HG03521 (cell line): ENCODE measurements around the gene SPATA13.
"Not testable (repeated sequence)": the region's sequence is repeated elsewhere in the genome, so short reads cannot be mapped to it uniquely, and the experiment has no call there.

Experiments
- ATAC-seq: cut with Tn5 transposase; IDR thresholded peaks from one replicate; pipeline ENCODE4 v1.9.1; 2021; ENCODE audit warnings: mild to moderate bottlenecking, moderate library complexity; ENCODE audit not compliant: unreplicated experiment

SPATA13 gene

DNA sequence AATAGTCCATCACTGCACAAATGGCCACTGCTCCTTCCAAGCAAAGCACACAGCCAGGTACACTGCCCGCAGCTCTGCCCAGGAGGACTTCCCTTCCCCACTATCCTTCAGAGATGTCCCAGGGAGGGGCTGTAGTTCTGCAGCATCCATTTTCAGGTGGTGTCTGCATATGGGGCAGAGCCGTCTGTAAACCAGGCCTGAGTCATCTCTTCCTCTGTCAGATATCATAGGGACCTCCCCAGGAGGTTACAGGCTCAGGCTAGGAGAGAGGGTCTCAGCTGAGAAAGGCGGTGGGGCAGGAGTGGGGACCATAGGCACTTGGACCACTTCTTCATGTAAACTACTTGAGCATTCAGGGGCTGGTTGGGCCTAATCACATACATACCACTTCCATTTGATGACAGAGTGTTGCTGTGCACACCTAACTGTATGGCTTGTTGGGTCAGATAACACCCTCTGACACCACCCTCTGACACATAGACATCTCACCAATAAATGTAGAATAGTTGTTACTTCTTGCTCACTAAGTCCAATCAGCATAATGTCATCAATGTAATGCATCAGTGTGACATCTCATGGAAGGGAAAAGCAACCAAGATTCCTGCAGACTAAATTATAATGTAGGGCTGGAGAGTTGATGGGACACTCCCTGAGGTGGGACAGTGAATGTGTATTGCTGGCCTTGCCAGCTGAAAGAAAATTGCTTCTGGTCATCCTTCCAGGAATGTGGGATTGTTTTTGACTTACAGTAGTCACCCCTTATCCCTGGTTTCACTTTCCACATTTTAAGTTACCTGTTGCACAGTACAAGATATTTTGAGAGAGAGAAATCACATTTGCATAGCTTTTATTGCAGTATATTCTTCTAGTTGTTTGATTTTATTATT lies 189.5 kb downstream of the SPATA13 start:
- ATAC-seq = not testable (repeated sequence)

DNA sequence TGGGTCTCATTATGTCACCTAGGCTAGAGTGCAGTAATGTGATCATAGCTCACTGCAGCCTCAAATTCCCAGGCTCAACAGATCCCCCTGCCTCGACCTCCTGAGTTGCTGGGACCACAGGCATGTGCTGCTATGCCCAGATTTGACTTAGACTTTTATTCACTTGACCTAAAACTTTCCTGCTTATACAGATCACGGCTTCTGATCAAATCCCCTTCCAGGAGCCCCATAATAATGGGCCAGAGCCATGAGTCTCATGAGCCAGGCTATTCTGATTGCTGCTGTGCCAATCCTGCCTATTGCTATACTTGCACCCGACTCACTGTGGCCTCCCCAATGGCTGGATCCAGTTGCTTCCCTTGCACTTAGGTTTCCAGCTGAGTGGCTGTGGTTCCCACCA lies 190.9 kb downstream of the SPATA13 start:
- ATAC-seq = no peak

DNA sequence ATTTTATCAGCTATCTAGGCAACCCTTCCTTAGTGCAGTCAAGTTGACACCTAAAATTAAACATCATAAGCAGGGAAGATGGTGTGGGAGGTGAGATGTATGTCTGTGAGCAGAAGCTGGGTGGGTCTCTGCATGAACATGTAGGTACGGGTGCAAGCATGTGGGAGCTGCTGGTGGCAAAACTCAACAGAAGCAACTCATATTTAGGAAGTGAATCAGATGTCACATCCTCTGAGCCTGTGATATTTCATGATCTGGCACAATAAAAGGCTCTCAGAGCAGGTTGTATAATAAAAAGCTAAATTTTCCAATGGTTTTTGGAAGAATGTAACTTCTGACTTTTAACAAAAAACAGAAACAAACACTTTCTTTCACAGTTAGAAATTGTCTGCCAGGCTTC lies 193.2 kb downstream of the SPATA13 start:
- no peak for ATAC-seq

DNA sequence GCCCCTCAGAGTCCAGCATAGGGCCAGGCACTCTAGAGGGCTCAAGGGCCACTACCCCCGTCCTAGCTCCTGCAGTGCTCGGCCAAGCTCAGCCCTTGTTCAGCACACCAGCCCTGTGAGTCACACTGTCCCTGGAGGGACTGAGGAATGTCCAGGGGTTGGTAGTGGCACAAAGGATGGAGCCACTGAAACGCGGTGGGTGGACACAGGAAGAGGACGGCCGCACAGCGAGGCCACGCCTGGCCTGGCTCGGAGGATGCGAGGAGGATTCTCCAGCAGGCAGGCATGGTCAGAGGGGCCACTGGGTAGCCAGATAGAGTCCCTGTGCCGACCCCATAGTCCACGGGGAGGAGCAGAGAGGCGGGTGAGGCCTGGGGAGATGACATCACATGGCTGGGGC lies 194.6 kb downstream of the SPATA13 start:
- no peak for ATAC-seq

DNA sequence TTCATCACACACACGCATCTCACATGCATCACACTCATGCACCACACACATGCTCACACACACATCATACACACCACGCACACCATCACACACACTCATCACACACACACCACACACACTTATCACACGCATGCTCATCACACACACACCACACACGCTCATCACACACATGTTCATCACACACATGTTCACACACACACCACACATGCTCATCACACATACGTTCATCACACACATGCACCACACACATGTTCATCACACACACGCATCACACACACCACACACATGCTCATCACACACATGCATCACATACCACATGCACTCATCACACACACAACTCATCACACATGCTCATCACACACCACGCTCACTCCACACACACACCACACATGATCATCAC lies 195.8 kb downstream of the SPATA13 start:
- no peak for ATAC-seq
